IMR-90 (cell line): ENCODE data around the gene PTPRN2. TPM values are rescaled to one million over a fixed set of nuclear protein-coding genes. Genes with fewer than 3 reads are reported as not detected.

Experiments
- ATAC-seq: fragments of 200-7000 bp; cut with Tn5 transposase; 2 replicates; pipeline ENCODE4 v1.9.1; 2020; ENCODE audit warnings: low read depth, mild to moderate bottlenecking, moderate library complexity
- BruUV-seq: library from RNA; stranded (reverse); fragments of 400-500 nt; replicated peaks from 2 replicates; lab custom pipeline; 2021; lab: Mats Ljungman, UMichigan
- CTCF ChIA-PET: fragments of 300-600 bp; formaldehyde crosslinking; extraction: SDS; loops from one replicate; lab custom pipeline; 2021; ENCODE audit warnings: antibody characterized with exemption; lab: Yijun Ruan, JAX
- POLR2A ChIA-PET: fragments of 300-600 bp; sonication (Branson Sonifier 250); formaldehyde crosslinking; loops from one replicate; lab custom pipeline; 2022; ENCODE audit warnings: antibody characterized with exemption; ENCODE audit not compliant: unreplicated experiment; lab: Charles Lee
- DNase-seq: peaks from one replicate; pipeline ENCODE4 v3.0.0; 2013
- H2AFZ ChIP-seq: replicated peaks from 2 replicates; pipeline ENCODE3; 2013; ENCODE audit warnings: low read length, mild to moderate bottlenecking; ENCODE audit not compliant: poor library complexity
- H2AK5ac ChIP-seq: 2 replicates; pipeline ENCODE4 v1.6.1; 2013; ENCODE audit warnings: low read depth, low read length, inconsistent platforms
- H2AK9ac ChIP-seq: replicated peaks from 2 replicates; pipeline ENCODE3; 2013; ENCODE audit warnings: mild to moderate bottlenecking, low read depth, low read length, moderate library complexity; ENCODE audit not compliant: poor library complexity
- H2BK120ac ChIP-seq: 2 replicates; pipeline ENCODE4 v1.6.1; 2013; ENCODE audit warnings: low read depth, low read length, inconsistent platforms
- H2BK15ac ChIP-seq: 3 replicates; pipeline ENCODE4 v1.6.1; 2013; ENCODE audit warnings: low read depth, low read length, inconsistent platforms
- H2BK20ac ChIP-seq: 2 replicates; pipeline ENCODE4 v1.6.1; 2013; ENCODE audit warnings: low read depth, mild to moderate bottlenecking, inconsistent platforms, low read length, moderate library complexity
- H2BK5ac ChIP-seq: 2 replicates; pipeline ENCODE4 v1.6.1; 2013; ENCODE audit warnings: mild to moderate bottlenecking, low read depth, low read length, inconsistent platforms; ENCODE audit not compliant: poor library complexity, severe bottlenecking
- H3K14ac ChIP-seq: replicated peaks from 2 replicates; pipeline ENCODE4 v1.6.1; 2013; ENCODE audit warnings: low read depth, low read length, inconsistent platforms
- H3K18ac ChIP-seq: 2 replicates; pipeline ENCODE4 v1.6.1; 2013; ENCODE audit warnings: low read depth, low read length, control low read depth
- H3K23ac ChIP-seq: 2 replicates; pipeline ENCODE4 v1.6.1; 2013; ENCODE audit warnings: low read depth, low read length, inconsistent platforms
- H3K27ac ChIP-seq: 2 replicates; pipeline ENCODE4 v1.5.1; 2013; ENCODE audit warnings: mild to moderate bottlenecking, control low read depth, low read length; ENCODE audit not compliant: insufficient read depth
- H3K27me3 ChIP-seq: 2 replicates; pipeline ENCODE4 v1.6.1; 2013; ENCODE audit warnings: low read length; ENCODE audit not compliant: control insufficient read depth, insufficient read depth
- H3K36me3 ChIP-seq: 2 replicates; pipeline ENCODE4 v1.6.1; 2013; ENCODE audit warnings: low read length, mixed read lengths; ENCODE audit not compliant: control insufficient read depth, insufficient read depth
- H3K4ac ChIP-seq: 2 replicates; pipeline ENCODE4 v1.6.1; 2013; ENCODE audit warnings: low read depth, low read length, inconsistent platforms
- H3K4me1 ChIP-seq: 2 replicates; pipeline ENCODE4 v1.6.1; 2013; ENCODE audit warnings: low read length, mixed read lengths; ENCODE audit not compliant: control insufficient read depth, insufficient read depth
- H3K4me2 ChIP-seq: 2 replicates; pipeline ENCODE4 v1.6.1; 2013; ENCODE audit warnings: low read depth, mild to moderate bottlenecking, control low read depth, low read length, moderate library complexity
- H3K4me3 ChIP-seq: 2 replicates; pipeline ENCODE4 v1.5.1; 2013; ENCODE audit warnings: low read depth, mild to moderate bottlenecking, control low read depth, low read length, moderate library complexity; ENCODE audit not compliant: insufficient read depth
- H3K56ac ChIP-seq: 2 replicates; pipeline ENCODE4 v1.6.1; 2013; ENCODE audit warnings: low read length, inconsistent platforms; ENCODE audit not compliant: insufficient read depth; ENCODE audit errors: extremely low read depth
- H3K79me1 ChIP-seq, 2 experiments: 2 replicates each; pipeline ENCODE4 v1.6.1; 2013; ENCODE audit warnings: low read length in 2 of 2, inconsistent platforms in 1 of 2, low read depth in 1 of 2
- H3K9ac ChIP-seq: 2 replicates; pipeline ENCODE4 v1.6.1; 2013; ENCODE audit warnings: low read depth, low read length, control low read depth
- H3K9me1 ChIP-seq: 2 replicates; pipeline ENCODE4 v1.6.1; 2013; ENCODE audit warnings: low read length, inconsistent platforms; ENCODE audit not compliant: insufficient read depth
- H3K9me3 ChIP-seq: 2 replicates; pipeline ENCODE4 v1.6.1; 2013; ENCODE audit warnings: low read length; ENCODE audit not compliant: control insufficient read depth, insufficient read depth
- H4K20me1 ChIP-seq: 2 replicates; pipeline ENCODE4 v1.6.1; 2013; ENCODE audit warnings: low read length, inconsistent platforms; ENCODE audit not compliant: insufficient read depth
- H4K5ac ChIP-seq: 2 replicates; pipeline ENCODE4 v1.6.1; 2013; ENCODE audit warnings: mild to moderate bottlenecking, low read depth, low read length, control low read depth
- H4K8ac ChIP-seq, 2 experiments: 2 replicates each; pipeline ENCODE4 v1.6.1; 2013; ENCODE audit warnings: low read depth in 2 of 2, low read length in 2 of 2, control low read depth in 1 of 2, inconsistent platforms in 1 of 2
- H4K91ac ChIP-seq: 2 replicates; pipeline ENCODE4 v1.6.1; 2013; ENCODE audit warnings: low read depth, low read length, inconsistent platforms; ENCODE audit not compliant: insufficient read depth
- BHLHE40 ChIP-seq: fragments of 150-350 bp; IDR thresholded peaks from 2 replicates; pipeline ENCODE4 v1.6.1; 2016; ENCODE audit warnings: mild to moderate bottlenecking, low read depth, low read length
- CEBPB ChIP-seq: IDR thresholded peaks from 2 replicates; pipeline ENCODE4 v1.6.1; 2012; ENCODE audit warnings: low read depth, low read length, improper control_type of control experiment
- CHD1 ChIP-seq: IDR thresholded peaks from 2 replicates; pipeline ENCODE4 v1.6.1; 2012; ENCODE audit warnings: low read depth, low read length, improper control_type of control experiment
- CTCF ChIP-seq: conservative IDR thresholded peaks from 2 replicates; pipeline ENCODE4 v1.5.1; 2012; ENCODE audit warnings: mild to moderate bottlenecking, low read depth, low read length, improper control_type of control experiment
- ELK1 ChIP-seq: fragments of 150-350 bp; IDR thresholded peaks from 2 replicates; pipeline ENCODE4 v1.6.1; 2016; ENCODE audit warnings: low read depth, mild to moderate bottlenecking, low read length, moderate library complexity, borderline replicate concordance
- FOS ChIP-seq: fragments of 150-350 bp; IDR thresholded peaks from 2 replicates; pipeline ENCODE4 v1.6.1; 2016; ENCODE audit warnings: low read depth, low read length
- MAFK ChIP-seq: IDR thresholded peaks from 2 replicates; pipeline ENCODE4 v1.6.1; 2012; ENCODE audit warnings: low read depth, low read length, improper control_type of control experiment
- MAZ ChIP-seq: IDR thresholded peaks from 2 replicates; pipeline ENCODE4 v1.6.1; 2012; ENCODE audit warnings: low read depth, mild to moderate bottlenecking, low read length, improper control_type of control experiment, moderate library complexity, borderline replicate concordance
- MXI1 ChIP-seq: IDR thresholded peaks from 2 replicates; pipeline ENCODE4 v1.6.1; 2012; ENCODE audit warnings: low read depth, mild to moderate bottlenecking, low read length, moderate library complexity, borderline replicate concordance
- NFE2L2 ChIP-seq: fragments of 150-350 bp; IDR thresholded peaks from 2 replicates; pipeline ENCODE4 v1.6.1; 2016; ENCODE audit warnings: low read depth, mild to moderate bottlenecking, low read length
- POLR2A ChIP-seq: IDR thresholded peaks from 2 replicates; pipeline ENCODE4 v1.6.1; 2012; ENCODE audit warnings: mild to moderate bottlenecking, low read depth, low read length
- RAD21 ChIP-seq: IDR thresholded peaks from 2 replicates; pipeline ENCODE4 v1.6.1; 2012; ENCODE audit warnings: low read length, improper control_type of control experiment
- RCOR1 ChIP-seq: IDR thresholded peaks from 2 replicates; pipeline ENCODE4 v1.6.1; 2012; ENCODE audit warnings: mild to moderate bottlenecking, low read length, improper control_type of control experiment; ENCODE audit not compliant: insufficient replicate concordance
- RFX5 ChIP-seq: IDR thresholded peaks from 2 replicates; pipeline ENCODE4 v1.8.0; 2012; ENCODE audit warnings: low read depth, mild to moderate bottlenecking, low read length, moderate library complexity
- SMC3 ChIP-seq: fragments of 150-350 bp; IDR thresholded peaks from 2 replicates; pipeline ENCODE4 v1.6.1; 2016; ENCODE audit warnings: low read depth, mild to moderate bottlenecking, antibody characterized with exemption, low read length, moderate library complexity
- USF2 ChIP-seq: fragments of 150-350 bp; IDR thresholded peaks from 2 replicates; pipeline ENCODE4 v1.6.1; 2017; ENCODE audit warnings: mild to moderate bottlenecking, antibody characterized with exemption, low read length, low read depth
- dilution Hi-C: fragments of 300-500 bp; cut with HindIII; formaldehyde crosslinking; loops from one replicate; pipeline ENCODE4 v1.14.3; 2018; ENCODE audit warnings: low sequenced_read_pairs; ENCODE audit not compliant: unreplicated experiment
- in situ Hi-C: fragments of 300-500 bp; cut with MboI; formaldehyde crosslinking; loops from 3 replicates; pipeline ENCODE4 v1.14.3; 2019; ENCODE audit warnings: low sequenced_read_pairs, inconsistent platforms, mixed read lengths
- intact Hi-C: fragments of 100-400 bp; cut with micrococcal nuclease; formaldehyde crosslinking; loops from 2 replicates; pipeline ENCODE4 v1.10.0; 2022
- polyA plus RNA-seq, 3 experiments: library from polyadenylated mRNA; depleted of rRNA; stranded (reverse); fragments of >200 nt; gene quantifications; 2 replicates each; pipeline ENCODE4 v1.2.3, GENCODE V29; 2012; ENCODE audit warnings: low replicate concordance in 1 of 3
- total RNA-seq: library from RNA; depleted of rRNA; stranded (reverse); fragments of >200 nt; gene quantifications from 2 replicates; pipeline ENCODE4 v1.2.3, GENCODE V29; 2012

Gene PTPRN2
- total and polyA plus RNA-seq, 2 of the 4 experiments (the other 2 are of a cell fraction): 0.03 TPM; not detected in 1

- ATAC-seq (no peak), DNase-seq (no peak)
- TF ChIP-seq RCOR1: no peak
- TF ChIP-seq MXI1: no peak
- no peak for TF ChIP-seq ELK1
- TF ChIP-seq CTCF: no peak
- TF ChIP-seq USF2: no peak
- TF ChIP-seq FOS: no peak
- TF ChIP-seq NFE2L2: no peak
- TF ChIP-seq MAZ: no peak
- no peak for TF ChIP-seq MAFK
- TF ChIP-seq BHLHE40: no peak
- no peak for TF ChIP-seq RAD21
- no peak for TF ChIP-seq RFX5
- no peak for TF ChIP-seq CEBPB
- no peak for TF ChIP-seq SMC3
- no peak for TF ChIP-seq CHD1
- TF ChIP-seq POLR2A: no peak
- Histone ChIP-seq H3K9me1 (no peaks in the 10 kb centered on the region), H4K20me1 (no peaks in the 10 kb centered on the region), H3K4me2 (no peak overlapping the region), H3K79me1 (no peaks in the 10 kb centered on the region), H3K27ac (no peak overlapping the region), H3K14ac (no peak overlapping the region), H3K23ac (no peak overlapping the region), H3K18ac (no peak overlapping the region), H2AK9ac (no peak overlapping the region), H3K4ac (no peak overlapping the region), H2BK5ac (peak overlapping the region; percentile 45), H3K27me3 (no peaks in the 10 kb centered on the region), H2BK20ac (no peak overlapping the region), H2BK15ac (no peak overlapping the region), H2BK120ac (no peak overlapping the region), H2AFZ (no peak overlapping the region), H3K9me3 (peaks cover 50% of the 10 kb centered on the region), H3K4me1 (no peaks in the 10 kb centered on the region), H3K9ac (no peak overlapping the region), H3K4me3 (no peak overlapping the region), H3K56ac (no peak overlapping the region), H4K5ac (no peak overlapping the region), H4K8ac (no peak overlapping the region), H3K36me3 (no peaks in the 10 kb centered on the region), H4K91ac (no peak overlapping the region), H2AK5ac (no peak overlapping the region)
- CTCF ChIA-PET: no interaction called here
- intact Hi-C loops (no loop called here), dilution Hi-C loops (no loop called here), in situ Hi-C loops (no loop called here)
- POLR2A ChIA-PET: no interaction called here
- no TSS peak for BruUV-seq
Measured at GRCh38 chr7:157766098-157766497, 821.5 kb downstream of the PTPRN2 start.
